ENCODE measurements around the gene RAB27A. TPM values are rescaled to one million over a fixed set of nuclear protein-coding genes. Genes with fewer than 3 reads are reported as not detected.

Gene RAB27A
- total and polyA plus RNA-seq, 2 of the 8 experiments (the other 6 are each of a cell fraction or from before 2014, with no cell fraction given) = 2.3 to 6.5 TPM

- peaks cover 5% of the 10 kb centered on the region for H3K23me2 ChIP-seq (ENCODE audit: low read depth, low read length)
- no peak overlapping the region for H2AK5ac ChIP-seq (ENCODE audit: low read depth, low read length)
- CTCF ChIA-PET (ENCODE audit: partially characterized antibody) = interaction anchor here (0.6 to 2.5 kb wide), 7 partner anchors 9 to 439 kb away, joined by 3 to 6 read pairs (median 4); partner anchors contain the start of genes CCPG1 and PIERCE2
- peak overlapping the region; percentile 91 for H2BK5ac ChIP-seq (ENCODE audit: low read depth, low read length)
- peaks cover 3 to 8% of the 10 kb centered on the region in 2 experiments for H4K20me1 ChIP-seq (replicated peaks in 1 of 2; ENCODE audit: control insufficient read depth in 1 of 2, insufficient read depth in 2 of 2, low read length in 2 of 2)
- peak overlapping the region; percentile 95 for H3K14ac ChIP-seq (ENCODE audit: insufficient read length)
- no peak overlapping the region for H2BK12ac ChIP-seq (ENCODE audit: low read depth, low read length)
- POLR2A ChIA-PET (ENCODE audit: partially characterized antibody) = interaction anchor here (0.7 to 3.1 kb wide), 24 partner anchors 10 to 242 kb away, joined by 3 to 21 read pairs (median 5); partner anchors contain the start of genes CCPG1, PIERCE2, PIGB and PIGBOS1
- H3K4ac ChIP-seq (replicated peaks; ENCODE audit: insufficient read length, low read depth, low read length) = peak overlapping the region; percentile 79
- H2BK20ac ChIP-seq (ENCODE audit: low read length) = no peak overlapping the region
- H3K79me1 ChIP-seq (ENCODE audit: low read depth, low read length) = no peaks in the 10 kb centered on the region
- peak overlapping the region; percentile 58 to 99 (median 98) for H3K9ac ChIP-seq (replicated peaks in 1 of 4; ENCODE audit: extremely low read depth in 1 of 4, low read depth in 3 of 4, low read length in 3 of 4)
- H2BK15ac ChIP-seq (ENCODE audit: low read length) = no peak overlapping the region
- no peak for DNase-seq (ENCODE audit: low read depth in 1 of 2, low spot score in 2 of 2)
- H3K56ac ChIP-seq (replicated peaks; ENCODE audit: insufficient read length, low read depth, low read length) = peak overlapping the region; percentile 70
- peaks cover 0 to 4% (median 0%) of the 10 kb centered on the region in 4 experiments; a peak in 3 of 7 replicates for H3K4me1 ChIP-seq (replicated peaks in 1 of 4; ENCODE audit: control insufficient read depth in 3 of 4, insufficient read depth in 4 of 4, low read length in 3 of 4)
- peak overlapping the region; percentile 96 for H4K5ac ChIP-seq (ENCODE audit: insufficient read length, low read depth, low read length)
- no peak for FAIRE-seq
- peak overlapping the region; percentile 78 for H2BK120ac ChIP-seq (replicated peaks; ENCODE audit: low read depth, low read length)
- 4% methylated on average over 10 of the region's 10 CpGs; no CpG with 5 or more reads in 1 of the 2 experiments for whole genome bisulfite sequencing, 2 experiments (ENCODE audit: extremely low coverage in 1 of 2, insufficient coverage in 1 of 2, insufficient read length in 1 of 2, insufficient replicate concordance in 2 of 2, low coverage in 1 of 2, low lambda C conversion rate in 2 of 2, missing lambda C conversion rate in 1 of 2)
- H4K91ac ChIP-seq (replicated peaks; ENCODE audit: insufficient read length, low read length) = peak overlapping the region; percentile 81
- peaks cover 0 to 20% (median 1%) of the 10 kb centered on the region in 4 experiments; a peak in 4 of 8 replicates for H3K36me3 ChIP-seq (ENCODE audit: control insufficient read depth in 2 of 4, insufficient read depth in 4 of 4, low read length in 3 of 4)
- peak overlapping the region; percentile 100 for H2AFZ ChIP-seq (ENCODE audit: low read length)
- peaks cover 28 to 45% of the 10 kb centered on the region in 2 experiments for H3K79me2 ChIP-seq (ENCODE audit: control insufficient read depth in 1 of 2, insufficient read depth in 2 of 2, low read length in 2 of 2)
- no peaks in the 10 kb centered on the region; a peak in 1 of 7 replicates for H3K27me3 ChIP-seq (replicated peaks in 1 of 4; ENCODE audit: control insufficient read depth in 3 of 4, extremely low read depth in 1 of 4, insufficient read depth in 3 of 4, low read length in 3 of 4)
- peak overlapping the region; percentile 90; the same call in 1 of the 2 replicates for H4K8ac ChIP-seq (ENCODE audit: extremely low read depth, insufficient read depth, low read length)
- H3K23ac ChIP-seq (ENCODE audit: insufficient read length) = no peak overlapping the region
- peak overlapping the region; percentile 92 to 93 for H3K4me2 ChIP-seq (ENCODE audit: insufficient read depth in 1 of 2, low read depth in 2 of 2, low read length in 2 of 2)
- peak overlapping the region; percentile 95 for H3K18ac ChIP-seq (ENCODE audit: extremely low read depth, low read length)
- H3K4me3 ChIP-seq (ENCODE audit: extremely low read depth in 1 of 4, insufficient read depth in 2 of 4, low read depth in 3 of 4, low read length in 4 of 4) = peak overlapping the region; percentile 93 to 100 (median 99); a peak in 7 of 8 replicates
- peak overlapping the region; percentile 97 for H3K27ac ChIP-seq (ENCODE audit: low read depth, low read length)
- H3K9me3 ChIP-seq (ENCODE audit: insufficient read depth in 2 of 2, low read depth in 1 of 2, low read length in 1 of 2) = 0 out of 4 replicates have a peak, but pooled peaks cover 0 to 2% of the 10 kb centered on the region in 2 experiments
- TF ChIP-seq POLR2A (IDR thresholded peaks at IDR 0.05; ENCODE audit: control extremely low read depth in 1 of 2, low read depth in 2 of 2, low read length in 2 of 2) (no peak), YY1 (IDR thresholded peaks at IDR 0.05; ENCODE audit: low read depth, low read length) (no peak), SP4 (IDR thresholded peaks at IDR 0.05; ENCODE audit: low read length) (no peak), JUN (IDR thresholded peaks at IDR 0.05; ENCODE audit: low read depth, low read length) (no peak), KDM5A (IDR thresholded peaks at IDR 0.05; ENCODE audit: low read length) (no peak), RAD21 (IDR thresholded peaks at IDR 0.05 in 1 of 2, conservative IDR thresholded peaks at IDR 0.05 in 1 of 2; ENCODE audit: low read depth in 2 of 2, low read length in 2 of 2) (no peak), ATF3 (IDR thresholded peaks at IDR 0.05; ENCODE audit: insufficient read depth, low read depth, low read length) (no peak), ZNF274 (IDR thresholded peaks at IDR 0.05; ENCODE audit: borderline replicate concordance, extremely low read depth, low read length) (no peak), E2F6 (IDR thresholded peaks at IDR 0.05) (no peak), GABPA (IDR thresholded peaks at IDR 0.05; ENCODE audit: borderline replicate concordance, insufficient read depth, low read length) (no peak), CHD1 (IDR thresholded peaks at IDR 0.05; ENCODE audit: low read depth, low read length) (no peak), TBP (IDR thresholded peaks at IDR 0.05; ENCODE audit: low read depth, low read length) (no peak), RXRA (IDR thresholded peaks at IDR 0.05; ENCODE audit: insufficient read depth, low read depth, low read length) (no peak)
Measured at GRCh38 chr15:55197362-55197705, 92.3 kb downstream of the RAB27A start.
